Activated naive CD4-positive, alpha-beta T cell treated with anti-CD3 and anti-CD28 coated beads, Interleukin-2, amount 50 U/mL, for 72 hours (primary cell): ENCODE measurements around the gene VTA1. TPM values are rescaled to one million over a fixed set of nuclear protein-coding genes. Genes with fewer than 3 reads are reported as not detected.

ENCODE experiments used
- ATAC-seq, 2 donors: fragments of 150-1000 bp; cut with Tn5 transposase; 2 replicates each; pipeline ENCODE4 v1.10.0; 2021; ENCODE audit warnings: mild to moderate bottlenecking in 2 of 2, moderate library complexity in 2 of 2
- DNase-seq, 2 donors: peaks; one replicate each; pipeline ENCODE4 v3.0.0; 2021 to 2022; ENCODE audit warnings: low spot score in 2 of 2
- H3K27ac Mint-ChIP-seq, 2 donors: one replicate each; pipeline ENCODE4 v1.8.0; 2022; ENCODE audit warnings: mild to moderate bottlenecking in 2 of 2, mixed read lengths in 2 of 2
- H3K36me3 Mint-ChIP-seq, 2 donors: one replicate each; pipeline ENCODE4 v1.8.0; 2022; ENCODE audit warnings: mixed read lengths in 2 of 2
- H3K9me3 Mint-ChIP-seq, 2 donors: one replicate each; pipeline ENCODE4 v1.8.0; 2022; ENCODE audit warnings: mixed read lengths in 2 of 2
- total RNA-seq, 2 donors: library from RNA; stranded (reverse); gene quantifications; one replicate each; pipeline ENCODE4 v1.2.3, GENCODE V29; 2022

Gene VTA1
- total RNA-seq, 2 donors from 2014 or later, result 42.6 to 59.4 TPM

DNA sequence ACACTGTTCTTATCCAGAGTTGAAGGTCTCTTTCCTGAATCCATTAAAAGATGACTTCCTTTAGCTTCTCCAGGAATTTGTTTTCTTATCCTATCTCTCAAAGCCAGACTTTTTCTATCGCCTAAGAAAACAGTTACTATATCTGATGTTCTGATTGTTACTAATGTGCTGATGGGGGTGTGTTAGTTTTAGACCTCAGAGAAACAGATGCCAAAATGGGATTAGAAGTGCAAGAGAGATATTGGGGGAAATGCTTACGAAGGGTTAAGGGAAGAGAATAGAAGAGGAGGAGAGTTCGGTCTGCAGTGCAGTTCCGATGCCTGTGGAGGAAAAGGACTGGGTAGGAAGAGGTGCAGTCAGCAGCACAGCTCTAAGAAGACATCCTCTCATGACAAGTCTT lies 119.0 kb downstream of the VTA1 start:
- DNase-seq, result no peak
- H3K9me3 Mint-ChIP-seq, result no peaks in the 10 kb centered on the region
- no peaks in the 10 kb centered on the region for H3K36me3 Mint-ChIP-seq
- no peak for ATAC-seq
- no peak overlapping the region for H3K27ac Mint-ChIP-seq

DNA sequence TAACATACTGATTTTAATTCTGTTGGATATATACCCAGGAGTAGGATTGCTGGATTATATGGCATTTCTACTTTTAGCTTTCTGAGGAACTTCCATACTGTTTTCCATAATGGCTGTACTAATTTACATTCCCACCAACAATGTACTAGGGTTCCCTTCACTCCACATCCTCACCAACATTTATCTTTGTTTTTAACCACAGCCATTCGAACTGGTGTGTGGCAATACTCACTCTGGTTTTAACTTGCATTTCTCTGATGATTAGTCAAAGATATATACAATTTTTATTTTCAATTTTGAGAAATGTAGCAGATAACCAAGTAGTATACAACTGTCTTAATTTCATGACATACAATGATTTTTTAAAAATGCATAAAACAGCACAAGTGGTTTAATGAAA lies 124.4 kb downstream of the VTA1 start:
- ATAC-seq (no peak), DNase-seq (no peak)
- no peaks in the 10 kb centered on the region for H3K9me3 Mint-ChIP-seq
- no peaks in the 10 kb centered on the region for H3K36me3 Mint-ChIP-seq
- H3K27ac Mint-ChIP-seq, result no peak overlapping the region

Other genes with a start within 250 kb of the VTA1 start
- not detected for gene GJE1, start 14.3 kb upstream of the VTA1 start, total RNA-seq
- not detected for gene NMBR, start 141 bp upstream of the VTA1 start, total RNA-seq
- 1 to 10 TPM; 1.0 to 2.7 TPM for gene ADGRG6, start 154.7 kb downstream of the VTA1 start, total RNA-seq